ENCODE measurements around the gene APOL3.
"Not testable (repeated sequence)": the region's sequence is repeated elsewhere in the genome, so short reads cannot be mapped to it uniquely, and the experiment has no call there.

APOL3 gene

GRCh38 chr22:36100134-36100824 lies 60.3 kb downstream of the APOL3 start:
- no peak for DNase-seq

GRCh38 chr22:36099561-36099960 lies 61.0 kb downstream of the APOL3 start:
- not testable (repeated sequence) for DNase-seq

GRCh38 chr22:36097880-36098279 lies 62.7 kb downstream of the APOL3 start:
- no peak for DNase-seq

- not testable (repeated sequence) for DNase-seq
Observed at GRCh38 chr22:36090772-36091171, 69.8 kb downstream of the APOL3 start.
